Subcutaneous adipose tissue (tissue), 4 donors: Measurements from ENCODE around the gene FAIM2. TPM values are rescaled to one million over a fixed set of nuclear protein-coding genes. Genes with fewer than 3 reads are reported as not detected.

Experiments used
- CTCF ChIP-seq: fragments of 450-650 bp; IDR thresholded peaks from one replicate; pipeline ENCODE4 v1.5.1; 2016; ENCODE audit warnings: low read depth, mild to moderate bottlenecking, control low read depth, antibody characterized with exemption, moderate library complexity
- total RNA-seq, 4 donors: library from RNA; depleted of rRNA; stranded (reverse); fragments of >200 nt; gene quantifications; one replicate each; pipeline ENCODE4 v1.1.0, GENCODE V29; 2016

Gene FAIM2
- total RNA-seq, 4 donors from 2014 or later, result 1.2 TPM; not detected in 3

- TF ChIP-seq CTCF, result no peak
Observed at GRCh38 chr12:49867570-49868341, 35.9 kb downstream of the FAIM2 start.

DNA sequence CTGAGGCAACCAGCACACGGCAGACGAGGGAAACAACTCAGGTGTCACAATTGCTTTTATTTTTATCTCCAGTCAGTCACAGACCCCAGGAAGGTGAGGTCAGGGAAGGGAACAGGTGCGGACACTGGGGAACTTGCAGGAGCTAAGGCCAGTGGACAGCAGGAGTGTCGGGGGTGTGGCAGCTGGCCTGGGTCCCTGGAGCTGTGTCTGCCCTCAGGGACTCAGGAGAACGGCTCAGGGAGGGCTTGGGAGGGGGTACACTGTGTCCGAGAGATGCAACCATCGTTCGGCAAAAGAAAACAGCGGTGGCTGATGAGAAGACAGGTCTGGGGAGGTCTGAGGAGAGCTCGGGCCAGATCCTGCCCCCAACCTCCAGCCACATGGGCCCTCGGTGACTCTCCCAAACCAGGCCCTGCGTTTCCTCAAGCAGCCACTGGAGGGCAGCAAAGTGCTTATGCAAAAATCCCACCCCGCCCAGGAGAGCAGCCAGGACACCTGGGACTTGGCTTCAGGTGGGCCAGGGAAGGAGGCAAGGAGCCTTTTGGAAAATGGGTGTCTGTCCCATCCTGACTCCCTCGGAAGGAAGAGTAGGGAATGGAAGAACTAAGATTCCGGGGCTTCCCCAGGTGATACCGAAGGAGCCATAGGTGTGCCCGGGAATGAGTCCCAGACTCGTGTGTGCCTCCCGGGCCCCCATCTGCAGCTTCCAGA, 36.7 kb downstream of the FAIM2 start:
- no peak for TF ChIP-seq CTCF

GRCh38 chr12:49865782-49866135, 37.9 kb downstream of the FAIM2 start:
- TF ChIP-seq CTCF, result no peak

DNA sequence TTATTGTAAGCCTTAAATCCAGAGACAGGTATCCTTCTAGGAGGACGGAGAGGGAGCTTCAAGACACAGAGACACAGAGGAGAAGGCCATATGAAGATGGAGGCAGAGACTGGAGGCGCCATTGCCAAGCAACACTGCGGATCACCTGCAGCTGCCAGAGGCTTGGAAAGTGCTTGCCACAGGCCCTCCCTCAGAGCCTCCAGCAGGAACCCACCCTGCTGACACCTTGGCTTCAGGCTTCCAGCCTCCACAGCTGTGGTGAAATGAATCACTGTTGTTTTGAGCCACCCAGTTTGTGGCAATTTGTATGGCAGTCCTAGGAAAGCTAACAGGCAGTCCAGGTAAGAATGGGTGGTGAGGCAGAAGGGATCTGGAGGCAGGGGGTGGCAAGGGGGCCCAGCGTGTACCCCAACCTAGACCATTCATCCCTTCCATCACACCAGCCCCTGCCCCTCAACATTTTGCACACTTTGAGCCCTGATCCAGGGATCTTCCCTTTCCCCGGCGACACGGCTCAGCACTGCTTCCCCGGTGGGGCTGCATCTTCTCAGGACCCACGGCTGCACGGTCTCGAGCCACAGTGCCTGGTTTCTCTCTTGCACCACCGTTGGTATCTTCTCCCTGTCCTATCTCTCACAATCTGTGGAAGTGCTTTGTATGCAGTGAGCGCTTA, 38.5 kb downstream of the FAIM2 start:
- no peak for TF ChIP-seq CTCF

DNA sequence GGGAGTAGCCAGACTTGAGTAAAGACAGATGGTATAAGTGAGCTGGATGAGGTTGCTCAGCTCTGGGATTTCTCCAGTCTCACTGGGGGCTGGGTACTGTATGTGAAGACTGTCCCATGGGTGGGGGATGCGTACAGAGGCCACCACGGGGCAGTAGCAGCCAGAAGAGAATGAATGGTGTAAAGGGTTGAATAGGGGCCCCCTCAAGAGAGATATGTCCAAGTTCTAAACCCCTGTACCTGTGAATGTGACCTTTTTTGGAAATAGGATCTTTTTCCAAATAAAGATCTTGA, 39.0 kb downstream of the FAIM2 start:
- no peak for TF ChIP-seq CTCF

DNA sequence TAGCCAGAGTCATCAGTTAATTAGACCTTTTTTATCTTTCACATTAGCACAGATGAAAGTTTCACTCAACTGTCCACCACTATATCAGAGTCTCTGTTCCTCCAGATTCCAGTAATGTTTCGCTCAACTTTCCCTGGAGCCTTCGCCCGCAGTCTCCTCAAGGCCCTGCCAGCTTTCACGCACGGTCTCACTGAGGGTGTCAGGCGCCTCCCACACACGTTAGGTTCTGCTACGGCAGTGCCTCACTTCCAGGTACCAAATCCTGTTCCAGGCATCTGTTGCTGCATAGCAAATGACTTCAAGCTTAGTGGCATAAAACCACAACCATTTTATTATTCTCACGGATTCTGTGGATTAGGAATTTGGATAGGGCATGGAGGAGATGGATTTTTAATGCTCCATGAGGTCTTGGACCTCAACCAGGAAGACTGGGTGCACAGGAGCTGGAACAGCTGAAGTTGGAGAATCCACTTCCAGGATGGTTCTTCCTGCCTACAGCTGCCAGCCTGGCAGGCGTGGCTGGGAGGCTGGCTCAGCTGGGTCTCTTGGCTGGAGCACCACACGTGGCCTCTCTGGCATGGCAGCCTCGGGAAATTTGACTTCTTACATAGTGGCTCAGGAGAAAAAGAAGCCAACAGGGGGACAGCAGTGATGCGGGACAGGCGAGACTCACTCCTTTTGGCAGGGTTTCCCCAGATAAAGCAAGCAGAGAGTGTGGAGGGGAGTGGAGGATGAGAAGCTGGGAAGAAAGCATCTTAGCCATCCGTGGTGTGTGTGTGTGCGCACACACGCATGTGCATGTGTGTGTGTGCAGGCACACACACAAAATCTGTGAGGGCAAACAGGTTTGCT, 39.5 kb downstream of the FAIM2 start:
- no peak for TF ChIP-seq CTCF
